Measurements from ENCODE around the gene TTLL12. TPM values are rescaled to one million over a fixed set of nuclear protein-coding genes. Genes with fewer than 3 reads are reported as not detected.

TTLL12 gene
- total and polyA plus RNA-seq, 2 experiments from 2014 or later, result 46.7 to 147 TPM

DNA sequence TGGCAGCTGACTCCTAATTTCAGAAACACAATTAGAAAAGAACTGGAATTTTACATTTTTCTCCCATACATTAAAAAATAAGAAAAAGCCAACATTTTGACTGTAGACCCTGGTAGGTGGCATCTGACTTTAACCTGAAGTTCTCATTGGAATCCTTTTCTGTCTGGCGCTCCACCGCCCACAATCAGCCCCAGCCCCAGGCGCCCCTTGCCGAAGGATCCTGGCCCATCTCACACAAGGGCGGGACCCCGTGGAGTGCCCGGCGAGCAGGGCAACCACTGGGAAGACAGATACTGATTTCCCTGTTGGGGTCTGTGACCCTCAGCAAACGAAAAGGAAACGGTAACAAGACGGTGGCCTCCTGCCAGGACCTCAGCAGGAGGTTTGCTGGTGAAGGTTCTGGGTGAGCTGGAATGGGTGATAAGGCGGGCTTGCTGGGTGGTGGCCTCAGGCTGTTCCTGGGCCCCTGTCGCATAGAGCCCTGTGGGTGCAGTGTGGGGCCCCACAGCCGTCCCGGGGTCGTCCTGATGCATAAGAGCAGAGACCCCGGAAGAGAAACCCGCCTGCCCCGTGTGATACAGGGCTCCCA lies 19.8 kb downstream of the TTLL12 start (continued):
- TF ChIP-seq, protein P1, sequence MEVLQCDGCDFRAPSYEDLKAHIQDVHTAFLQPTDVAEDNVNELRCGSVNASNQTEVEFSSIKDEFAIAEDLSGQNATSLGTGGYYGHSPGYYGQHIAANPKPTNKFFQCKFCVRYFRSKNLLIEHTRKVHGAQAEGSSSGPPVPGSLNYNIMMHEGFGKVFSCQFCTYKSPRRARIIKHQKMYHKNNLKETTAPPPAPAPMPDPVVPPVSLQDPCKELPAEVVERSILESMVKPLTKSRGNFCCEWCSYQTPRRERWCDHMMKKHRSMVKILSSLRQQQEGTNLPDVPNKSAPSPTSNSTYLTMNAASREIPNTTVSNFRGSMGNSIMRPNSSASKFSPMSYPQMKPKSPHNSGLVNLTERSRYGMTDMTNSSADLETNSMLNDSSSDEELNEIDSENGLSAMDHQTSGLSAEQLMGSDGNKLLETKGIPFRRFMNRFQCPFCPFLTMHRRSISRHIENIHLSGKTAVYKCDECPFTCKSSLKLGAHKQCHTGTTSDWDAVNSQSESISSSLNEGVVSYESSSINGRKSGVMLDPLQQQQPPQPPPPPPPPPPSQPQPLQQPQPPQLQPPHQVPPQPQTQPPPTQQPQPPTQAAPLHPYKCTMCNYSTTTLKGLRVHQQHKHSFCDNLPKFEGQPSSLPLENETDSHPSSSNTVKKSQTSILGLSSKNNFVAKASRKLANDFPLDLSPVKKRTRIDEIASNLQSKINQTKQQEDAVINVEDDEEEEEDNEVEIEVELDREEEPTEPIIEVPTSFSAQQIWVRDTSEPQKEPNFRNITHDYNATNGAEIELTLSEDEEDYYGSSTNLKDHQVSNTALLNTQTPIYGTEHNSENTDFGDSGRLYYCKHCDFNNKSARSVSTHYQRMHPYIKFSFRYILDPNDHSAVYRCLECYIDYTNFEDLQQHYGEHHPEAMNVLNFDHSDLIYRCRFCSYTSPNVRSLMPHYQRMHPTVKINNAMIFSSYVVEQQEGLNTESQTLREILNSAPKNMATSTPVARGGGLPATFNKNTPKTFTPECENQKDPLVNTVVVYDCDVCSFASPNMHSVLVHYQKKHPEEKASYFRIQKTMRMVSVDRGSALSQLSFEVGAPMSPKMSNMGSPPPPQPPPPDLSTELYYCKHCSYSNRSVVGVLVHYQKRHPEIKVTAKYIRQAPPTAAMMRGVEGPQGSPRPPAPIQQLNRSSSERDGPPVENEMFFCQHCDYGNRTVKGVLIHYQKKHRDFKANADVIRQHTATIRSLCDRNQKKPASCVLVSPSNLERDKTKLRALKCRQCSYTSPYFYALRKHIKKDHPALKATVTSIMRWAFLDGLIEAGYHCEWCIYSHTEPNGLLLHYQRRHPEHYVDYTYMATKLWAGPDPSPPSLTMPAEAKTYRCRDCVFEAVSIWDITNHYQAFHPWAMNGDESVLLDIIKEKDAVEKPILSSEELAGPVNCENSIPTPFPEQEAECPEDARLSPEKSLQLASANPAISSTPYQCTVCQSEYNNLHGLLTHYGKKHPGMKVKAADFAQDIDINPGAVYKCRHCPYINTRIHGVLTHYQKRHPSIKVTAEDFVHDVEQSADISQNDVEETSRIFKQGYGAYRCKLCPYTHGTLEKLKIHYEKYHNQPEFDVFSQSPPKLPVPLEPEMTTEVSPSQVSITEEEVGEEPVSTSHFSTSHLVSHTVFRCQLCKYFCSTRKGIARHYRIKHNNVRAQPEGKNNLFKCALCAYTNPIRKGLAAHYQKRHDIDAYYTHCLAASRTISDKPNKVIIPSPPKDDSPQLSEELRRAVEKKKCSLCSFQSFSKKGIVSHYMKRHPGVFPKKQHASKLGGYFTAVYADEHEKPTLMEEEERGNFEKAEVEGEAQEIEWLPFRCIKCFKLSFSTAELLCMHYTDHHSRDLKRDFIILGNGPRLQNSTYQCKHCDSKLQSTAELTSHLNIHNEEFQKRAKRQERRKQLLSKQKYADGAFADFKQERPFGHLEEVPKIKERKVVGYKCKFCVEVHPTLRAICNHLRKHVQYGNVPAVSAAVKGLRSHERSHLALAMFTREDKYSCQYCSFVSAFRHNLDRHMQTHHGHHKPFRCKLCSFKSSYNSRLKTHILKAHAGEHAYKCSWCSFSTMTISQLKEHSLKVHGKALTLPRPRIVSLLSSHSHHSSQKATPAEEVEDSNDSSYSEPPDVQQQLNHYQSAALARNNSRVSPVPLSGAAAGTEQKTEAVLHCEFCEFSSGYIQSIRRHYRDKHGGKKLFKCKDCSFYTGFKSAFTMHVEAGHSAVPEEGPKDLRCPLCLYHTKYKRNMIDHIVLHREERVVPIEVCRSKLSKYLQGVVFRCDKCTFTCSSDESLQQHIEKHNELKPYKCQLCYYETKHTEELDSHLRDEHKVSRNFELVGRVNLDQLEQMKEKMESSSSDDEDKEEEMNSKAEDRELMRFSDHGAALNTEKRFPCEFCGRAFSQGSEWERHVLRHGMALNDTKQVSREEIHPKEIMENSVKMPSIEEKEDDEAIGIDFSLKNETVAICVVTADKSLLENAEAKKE (CRISPR knock-in tag; IDR thresholded peaks at IDR 0.05), result no peak
- TF ChIP-seq POLR2AphosphoS5 (IDR thresholded peaks at IDR 0.05; ENCODE audit: low read depth), result no peak

DNA sequence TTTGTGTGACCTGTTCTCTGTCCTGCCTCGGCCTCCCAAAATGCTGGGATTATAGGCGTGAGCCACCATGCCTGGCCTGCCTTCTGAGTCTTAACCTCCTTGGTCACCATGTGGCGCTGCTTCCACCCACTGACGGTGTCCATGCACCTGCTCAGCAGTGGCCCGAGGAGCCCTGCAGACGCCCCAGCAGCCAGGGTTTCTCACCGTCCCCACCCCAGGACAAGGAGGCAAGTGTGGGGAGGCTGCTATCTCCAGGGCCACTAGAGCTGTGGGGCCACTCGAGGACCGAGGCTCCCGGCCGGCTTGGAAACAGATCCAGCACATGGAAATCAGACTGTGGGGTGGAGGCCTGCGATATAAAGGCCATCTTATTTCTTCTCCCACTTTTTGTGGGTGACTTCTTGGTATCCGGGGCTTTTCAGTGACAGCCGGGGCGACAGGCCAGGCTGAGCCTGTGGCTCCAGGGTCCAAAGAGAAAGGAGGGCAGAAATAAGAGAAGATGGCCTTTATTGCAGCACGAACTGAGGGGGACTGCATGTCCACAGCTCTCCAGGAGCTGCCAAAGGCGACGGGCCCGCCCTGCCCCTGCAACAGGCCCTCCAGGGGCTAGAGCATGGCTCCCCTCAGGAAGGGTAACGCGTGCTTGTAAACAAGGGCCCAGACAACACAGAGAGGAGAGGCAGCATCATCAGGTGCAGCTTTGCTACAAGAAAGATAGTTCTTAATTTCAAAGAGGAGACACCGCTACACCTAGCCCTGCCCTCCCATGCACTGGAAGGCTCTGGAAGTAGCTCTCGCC lies 20.6 kb downstream of the TTLL12 start:
- H3K27ac Mint-ChIP-seq, result no peak overlapping the region

More for the DNA sequence above, 20.6 kb downstream of the TTLL12 start:
- H3K4me2 ChIP-seq, result no peak overlapping the region
- H3K27me3 Mint-ChIP-seq (ENCODE audit: insufficient read depth, low read depth, poor library complexity), result peaks cover 4% of the 10 kb centered on the region
- no peaks in the 10 kb centered on the region for H3K79me2 ChIP-seq (replicated peaks; ENCODE audit: insufficient read depth)
- no peak overlapping the region for H3K4me3 ChIP-seq
- no peak for TF ChIP-seq ZNF331 (CRISPR knock-in tag; IDR thresholded peaks at IDR 0.05; ENCODE audit: low read depth)
- TF ChIP-seq, protein P2, sequence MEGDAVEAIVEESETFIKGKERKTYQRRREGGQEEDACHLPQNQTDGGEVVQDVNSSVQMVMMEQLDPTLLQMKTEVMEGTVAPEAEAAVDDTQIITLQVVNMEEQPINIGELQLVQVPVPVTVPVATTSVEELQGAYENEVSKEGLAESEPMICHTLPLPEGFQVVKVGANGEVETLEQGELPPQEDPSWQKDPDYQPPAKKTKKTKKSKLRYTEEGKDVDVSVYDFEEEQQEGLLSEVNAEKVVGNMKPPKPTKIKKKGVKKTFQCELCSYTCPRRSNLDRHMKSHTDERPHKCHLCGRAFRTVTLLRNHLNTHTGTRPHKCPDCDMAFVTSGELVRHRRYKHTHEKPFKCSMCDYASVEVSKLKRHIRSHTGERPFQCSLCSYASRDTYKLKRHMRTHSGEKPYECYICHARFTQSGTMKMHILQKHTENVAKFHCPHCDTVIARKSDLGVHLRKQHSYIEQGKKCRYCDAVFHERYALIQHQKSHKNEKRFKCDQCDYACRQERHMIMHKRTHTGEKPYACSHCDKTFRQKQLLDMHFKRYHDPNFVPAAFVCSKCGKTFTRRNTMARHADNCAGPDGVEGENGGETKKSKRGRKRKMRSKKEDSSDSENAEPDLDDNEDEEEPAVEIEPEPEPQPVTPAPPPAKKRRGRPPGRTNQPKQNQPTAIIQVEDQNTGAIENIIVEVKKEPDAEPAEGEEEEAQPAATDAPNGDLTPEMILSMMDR (conservative IDR thresholded peaks at IDR 0.05; ENCODE audit: low read depth in 2 of 2), result peak in 1 of 2 experiments; percentile 44; a peak in 1 of 4 replicates
- no peak for TF ChIP-seq EZH2phosphoT487 (IDR thresholded peaks at IDR 0.05; ENCODE audit: unreplicated experiment)
- no peaks in the 10 kb centered on the region for H3K27me3 ChIP-seq (ENCODE audit: insufficient read depth)
- H2AFZ ChIP-seq, result no peak overlapping the region
- 0 out of 2 replicates have a peak, but pooled peaks cover 5% of the 10 kb centered on the region for H3F3A ChIP-seq (replicated peaks; ENCODE audit: low read depth)
- peaks cover 3% of the 10 kb centered on the region; the same call in 1 of the 3 replicates for H3K9me3 Mint-ChIP-seq
- H4K20me1 ChIP-seq (replicated peaks; ENCODE audit: insufficient read depth), result no peaks in the 10 kb centered on the region
- H3K4me1 Mint-ChIP-seq, result no peaks in the 10 kb centered on the region; the same call in 2 of the 3 replicates
- no peaks in the 10 kb centered on the region for H3K9me2 ChIP-seq (ENCODE audit: insufficient read depth)
- H3K4me1 ChIP-seq (ENCODE audit: insufficient read depth), result no peaks in the 10 kb centered on the region
- H3K27ac ChIP-seq (ENCODE audit: low read depth), result no peak overlapping the region
- ATAC-seq (peak; percentile 23), DNase-seq (ENCODE audit: low spot score) (peak; percentile 26)
- H3K36me3 Mint-ChIP-seq (ENCODE audit: low read depth), result peaks cover 40% of the 10 kb centered on the region
- no peak overlapping the region; the same call in 2 of the 3 replicates for H3K4me3 Mint-ChIP-seq
- peaks cover 5% of the 10 kb centered on the region; the same call in 1 of the 2 replicates for H3K36me3 ChIP-seq (ENCODE audit: insufficient read depth)

Data from GM23338 (cell line).